Lung (tissue), 12 donors: ENCODE results near the gene RAB26. TPM values are rescaled to one million over a fixed set of nuclear protein-coding genes. Genes with fewer than 3 reads are reported as not detected.

ENCODE experiments used
- ATAC-seq: fragments of 200-7000 bp; cut with Tn5 transposase; one replicate; pipeline ENCODE4 v1.9.1; 2020; ENCODE audit warnings: moderate number of reproducible peaks; ENCODE audit not compliant: insufficient read depth, low FRiP score
- DNase-seq, 3 donors: peaks; one replicate each; pipeline ENCODE4 v3.0.0-alpha.2; 2013 to 2017
- H3K27ac ChIP-seq, 2 donors: one replicate each; pipeline ENCODE4 v1.5.1; 2013; ENCODE audit warnings: mild to moderate bottlenecking in 2 of 2, moderate library complexity in 2 of 2, control low read depth in 1 of 2, inconsistent platforms in 1 of 2, low read depth in 1 of 2, low read length in 1 of 2
- H3K27me3 ChIP-seq, 3 donors: one replicate each; pipeline ENCODE4 v1.5.1; 2013; ENCODE audit warnings: low read length in 2 of 3; ENCODE audit not compliant: control insufficient read depth in 3 of 3, insufficient read depth in 3 of 3
- H3K36me3 ChIP-seq, 4 donors: one replicate each; pipeline ENCODE4 v1.5.1; 2013; ENCODE audit warnings: low read length in 4 of 4, mild to moderate bottlenecking in 1 of 4, moderate library complexity in 1 of 4; ENCODE audit not compliant: control insufficient read depth in 4 of 4, insufficient read depth in 4 of 4
- H3K4me1 ChIP-seq, 5 donors: one replicate each; pipeline ENCODE4 v1.5.1; 2013; ENCODE audit warnings: low read length in 5 of 5, mild to moderate bottlenecking in 2 of 5, moderate library complexity in 1 of 5; ENCODE audit not compliant: control insufficient read depth in 5 of 5, insufficient read depth in 5 of 5
- H3K4me3 ChIP-seq: one replicate; pipeline ENCODE4 v1.5.1; 2013; ENCODE audit warnings: mild to moderate bottlenecking, control low read depth, moderate library complexity
- H3K9ac ChIP-seq, 2 donors: one replicate each; pipeline ENCODE4 v1.5.1; 2013; ENCODE audit warnings: low read length in 2 of 2, control low read depth in 1 of 2; ENCODE audit not compliant: insufficient read depth in 1 of 2
- H3K9me3 ChIP-seq, 4 donors: one replicate each; pipeline ENCODE4 v1.5.1; 2013; ENCODE audit warnings: low read length in 3 of 4, mild to moderate bottlenecking in 1 of 4, moderate library complexity in 1 of 4; ENCODE audit not compliant: control insufficient read depth in 4 of 4, insufficient read depth in 3 of 4
- CTCF ChIP-seq: IDR thresholded peaks from 2 replicates; pipeline ENCODE4 v1.5.1; 2012; ENCODE audit warnings: mild to moderate bottlenecking; ENCODE audit errors: control extremely low read depth, extremely low read depth
- WGBS, 2 donors: extraction: QIAGEN DNeasy Blood & Tissue Kit; methylation state at CpG; one replicate each; pipeline ENCODE4 v1.1.7; 2013; 5-methylcytosine and 5-hydroxymethylcytosine counted together
- polyA plus RNA-seq, 2 donors: library from polyadenylated mRNA; stranded (reverse); fragments of 200-250 nt; gene quantifications; one replicate each; pipeline ENCODE4 v1.2.1, GENCODE V29; 2013
- total RNA-seq, 2 donors: library from RNA; depleted of rRNA in 1 of 2; stranded (reverse); fragments of >200 nt in 1 of 2; gene quantifications; one replicate each; pipeline ENCODE4 v1.2.1, GENCODE V29; 2014 to 2021
- donor health status: control.
- donor health status: control.
- donor health status: Bipolar disorder and iron deficiency.
- donor health status: healthy.
- donor health status: DM: yes; HTN: yes; CAD: no.

RAB26 gene
- total and polyA plus RNA-seq, 4 donors: 0.30 to 1.0 (median 0.72) TPM

DNA sequence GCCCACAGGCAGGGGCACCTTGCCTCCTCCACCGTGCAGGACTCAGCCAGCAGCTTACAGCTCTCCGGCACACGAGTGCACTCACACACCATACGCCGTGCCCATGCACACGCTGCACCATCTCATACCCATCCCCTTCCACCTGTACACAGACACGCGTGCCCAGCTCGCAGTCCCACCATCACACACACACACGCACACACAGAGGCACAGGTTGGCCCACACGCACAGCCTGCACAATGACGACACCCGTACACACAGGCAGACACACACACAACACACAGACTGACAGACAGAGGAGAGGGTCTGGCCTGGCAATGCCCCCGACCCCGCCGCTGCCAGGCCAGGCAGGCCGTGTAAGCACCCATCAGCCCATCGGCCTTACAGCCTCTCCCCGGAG is 35.9 kb downstream of the RAB26 start:
- ATAC-seq: no peak

GRCh38 chr16:2184962-2185361 is 36.5 kb downstream of the RAB26 start:
- H3K4me1 ChIP-seq: no peaks in the 10 kb centered on the region
- H3K27ac ChIP-seq: no peak overlapping the region
- no peak for TF ChIP-seq CTCF
- no peak overlapping the region for H3K9ac ChIP-seq
- H3K9me3 ChIP-seq: no peaks in the 10 kb centered on the region
- H3K27me3 ChIP-seq: no peaks in the 10 kb centered on the region
- ATAC-seq (no peak), DNase-seq (no peak)
- no peaks in the 10 kb centered on the region for H3K36me3 ChIP-seq
- 86 to 89% methylated on average over 20 of the region's 20 CpGs for WGBS, 2 donors
- no peak overlapping the region for H3K4me3 ChIP-seq

More for the DNA sequence above, 35.9 kb downstream of the RAB26 start:
- H3K27me3 ChIP-seq: no peaks in the 10 kb centered on the region
- H3K9ac ChIP-seq: no peak overlapping the region
- 88 to 92% methylated on average over 19 of the region's 19 CpGs for WGBS, 2 donors
- no peaks in the 10 kb centered on the region for H3K4me1 ChIP-seq
- H3K9me3 ChIP-seq: no peaks in the 10 kb centered on the region
- H3K4me3 ChIP-seq: no peak overlapping the region
- H3K36me3 ChIP-seq: no peaks in the 10 kb centered on the region
- TF ChIP-seq CTCF: no peak
- no peak overlapping the region for H3K27ac ChIP-seq
- no peak for DNase-seq

- Histone ChIP-seq H3K27ac (no peak overlapping the region), H3K9me3 (no peaks in the 10 kb centered on the region), H3K27me3 (no peaks in the 10 kb centered on the region), H3K4me3 (no peak overlapping the region), H3K9ac (no peak overlapping the region), H3K4me1 (no peaks in the 10 kb centered on the region), H3K36me3 (no peaks in the 10 kb centered on the region)
- TF ChIP-seq CTCF: no peak
- no peak for DNase-seq
- ATAC-seq: no peak
- WGBS, 2 donors: 87 to 90% methylated on average over 13 of the region's 13 CpGs
Measured at GRCh38 chr16:2186064-2186463, 37.6 kb downstream of the RAB26 start.

DNA sequence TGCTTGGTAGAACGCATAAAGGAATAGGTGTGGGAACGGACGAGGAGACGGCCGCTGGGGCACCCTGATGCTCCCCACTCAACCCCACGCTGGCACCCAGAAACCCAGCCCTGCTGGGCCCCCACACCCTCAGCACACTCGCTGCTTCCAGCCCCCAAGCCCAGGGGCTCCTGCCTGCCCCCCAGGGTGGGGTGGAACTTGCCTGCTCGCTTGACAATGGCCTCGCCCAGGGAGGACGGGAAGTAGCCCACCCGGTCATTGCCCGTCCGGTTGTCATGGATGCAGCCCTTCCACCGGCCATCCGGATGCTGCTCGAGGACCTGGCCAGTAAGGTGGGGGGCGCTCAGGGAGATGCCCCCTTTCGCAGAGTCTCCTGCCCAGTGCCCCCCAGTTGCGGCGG is 38.1 kb downstream of the RAB26 start:
- ATAC-seq (no peak), DNase-seq (no peak)

More for the DNA sequence above, 38.1 kb downstream of the RAB26 start:
- TF ChIP-seq CTCF: no peak
- Histone ChIP-seq H3K9me3 (no peaks in the 10 kb centered on the region), H3K27me3 (no peaks in the 10 kb centered on the region), H3K27ac (no peak overlapping the region), H3K4me1 (no peaks in the 10 kb centered on the region), H3K9ac (no peak overlapping the region), H3K4me3 (no peak overlapping the region), H3K36me3 (no peaks in the 10 kb centered on the region)
- WGBS, 2 donors: 84 to 91% methylated on average over 20 of the region's 20 CpGs
